DND-41 (cell line): ENCODE data around the gene ENPP6.

Source experiments
- ATAC-seq: fragments of 200-7000 bp; cut with Tn5 transposase; 3 replicates; pipeline ENCODE4 v1.9.1; 2021; ENCODE audit warnings: low read depth; ENCODE audit not compliant: insufficient read depth
- DNase-seq: peaks from one replicate; pipeline ENCODE4 v3.0.0-alpha.2; 2020
- H2AFZ ChIP-seq: 2 replicates; pipeline ENCODE4 v1.6.0; 2012; ENCODE audit warnings: low read depth, low read length
- H3K27ac ChIP-seq: 2 replicates; pipeline ENCODE4 v1.5.1; 2012; ENCODE audit warnings: low read length, inconsistent platforms
- H3K27me3 ChIP-seq: fragments of 200-600 bp; sonication (generic); 2 replicates; pipeline ENCODE4 v1.6.0; 2012; ENCODE audit warnings: low read length, mild to moderate bottlenecking, inconsistent platforms; ENCODE audit not compliant: insufficient read depth, poor library complexity
- H3K36me3 ChIP-seq: 2 replicates; pipeline ENCODE4 v1.5.1; 2012; ENCODE audit warnings: low read length, inconsistent platforms; ENCODE audit not compliant: insufficient read depth
- H3K4me1 ChIP-seq: 2 replicates; pipeline ENCODE4 v1.5.1; 2012; ENCODE audit warnings: mild to moderate bottlenecking, low read length; ENCODE audit not compliant: insufficient read depth
- H3K4me2 ChIP-seq: 2 replicates; pipeline ENCODE4 v1.6.0; 2012; ENCODE audit warnings: mild to moderate bottlenecking, moderate library complexity, low read length, inconsistent platforms; ENCODE audit not compliant: insufficient read depth
- H3K4me3 ChIP-seq, 2 experiments: fragments of 200-600 bp in 1 of 2; shearing (Covaris generic) in 1 of 2; 2 replicates each; pipeline ENCODE4 v1.5.1; 2012 to 2016; ENCODE audit warnings: inconsistent platforms in 2 of 2, low read length in 2 of 2, mild to moderate bottlenecking in 2 of 2, low read depth in 1 of 2, moderate library complexity in 1 of 2
- H3K79me2 ChIP-seq: 2 replicates; pipeline ENCODE4 v1.6.0; 2012; ENCODE audit warnings: low read length, inconsistent platforms; ENCODE audit not compliant: insufficient read depth
- H3K9ac ChIP-seq: 2 replicates; pipeline ENCODE4 v1.6.0; 2012; ENCODE audit warnings: low read depth, mild to moderate bottlenecking, inconsistent platforms, low read length, moderate library complexity
- H3K9me3 ChIP-seq: 2 replicates; pipeline ENCODE4 v1.5.1; 2012; ENCODE audit warnings: low read length, moderate library complexity, mild to moderate bottlenecking, inconsistent platforms; ENCODE audit not compliant: insufficient read depth, severe bottlenecking
- H4K20me1 ChIP-seq: 2 replicates; pipeline ENCODE4 v1.6.0; 2012; ENCODE audit warnings: low read length; ENCODE audit not compliant: insufficient read depth
- EZH2 ChIP-seq: IDR thresholded peaks from 3 replicates; pipeline ENCODE4 v1.6.1; 2012; ENCODE audit warnings: borderline replicate concordance, low read depth, mild to moderate bottlenecking, moderate library complexity, low read length, inconsistent platforms; ENCODE audit not compliant: severe bottlenecking
- TF ChIP-seq, protein P1 (sequence below): IDR thresholded peaks from 2 replicates; pipeline ENCODE4 v1.5.1; 2012; ENCODE audit warnings: borderline replicate concordance, low read length, moderate library complexity, mild to moderate bottlenecking; ENCODE audit not compliant: poor library complexity, severe bottlenecking; ENCODE audit errors: extremely low read depth

Gene ENPP6

DNA sequence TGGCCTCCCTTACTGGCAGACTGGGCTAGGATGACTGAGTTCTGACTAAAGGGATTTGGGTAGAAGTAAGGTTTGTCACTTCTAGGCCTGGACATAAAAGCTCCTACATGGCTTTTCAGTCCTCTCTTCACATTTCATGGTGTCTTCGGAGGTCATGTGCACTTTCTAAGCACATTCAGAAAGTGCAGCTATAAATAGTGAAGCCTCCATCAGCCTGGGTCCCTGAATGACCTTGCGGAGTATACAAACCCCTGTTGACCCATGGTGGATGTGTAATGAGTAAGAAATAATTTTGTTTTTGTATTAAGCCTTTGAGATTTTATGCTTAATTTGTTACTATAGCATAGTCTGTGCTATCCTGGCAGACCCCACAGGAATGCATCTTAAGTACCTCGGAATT is 158.6 kb downstream of the ENPP6 start:
- H4K20me1 ChIP-seq = no peaks in the 10 kb centered on the region
- H3K36me3 ChIP-seq = no peaks in the 10 kb centered on the region
- H3K4me3 ChIP-seq = no peak overlapping the region
- H2AFZ ChIP-seq = no peak overlapping the region
- no peaks in the 10 kb centered on the region for H3K79me2 ChIP-seq
- no peaks in the 10 kb centered on the region for H3K4me1 ChIP-seq
- no peak overlapping the region for H3K4me2 ChIP-seq
- H3K9ac ChIP-seq = no peak overlapping the region
- no peak overlapping the region for H3K27ac ChIP-seq
- H3K9me3 ChIP-seq = no peaks in the 10 kb centered on the region
- TF ChIP-seq EZH2 = no peak
- TF ChIP-seq, protein P1, sequence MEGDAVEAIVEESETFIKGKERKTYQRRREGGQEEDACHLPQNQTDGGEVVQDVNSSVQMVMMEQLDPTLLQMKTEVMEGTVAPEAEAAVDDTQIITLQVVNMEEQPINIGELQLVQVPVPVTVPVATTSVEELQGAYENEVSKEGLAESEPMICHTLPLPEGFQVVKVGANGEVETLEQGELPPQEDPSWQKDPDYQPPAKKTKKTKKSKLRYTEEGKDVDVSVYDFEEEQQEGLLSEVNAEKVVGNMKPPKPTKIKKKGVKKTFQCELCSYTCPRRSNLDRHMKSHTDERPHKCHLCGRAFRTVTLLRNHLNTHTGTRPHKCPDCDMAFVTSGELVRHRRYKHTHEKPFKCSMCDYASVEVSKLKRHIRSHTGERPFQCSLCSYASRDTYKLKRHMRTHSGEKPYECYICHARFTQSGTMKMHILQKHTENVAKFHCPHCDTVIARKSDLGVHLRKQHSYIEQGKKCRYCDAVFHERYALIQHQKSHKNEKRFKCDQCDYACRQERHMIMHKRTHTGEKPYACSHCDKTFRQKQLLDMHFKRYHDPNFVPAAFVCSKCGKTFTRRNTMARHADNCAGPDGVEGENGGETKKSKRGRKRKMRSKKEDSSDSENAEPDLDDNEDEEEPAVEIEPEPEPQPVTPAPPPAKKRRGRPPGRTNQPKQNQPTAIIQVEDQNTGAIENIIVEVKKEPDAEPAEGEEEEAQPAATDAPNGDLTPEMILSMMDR = no peak
- DNase-seq = no peak
- no peaks in the 10 kb centered on the region for H3K27me3 ChIP-seq
- ATAC-seq = no peak

DNA sequence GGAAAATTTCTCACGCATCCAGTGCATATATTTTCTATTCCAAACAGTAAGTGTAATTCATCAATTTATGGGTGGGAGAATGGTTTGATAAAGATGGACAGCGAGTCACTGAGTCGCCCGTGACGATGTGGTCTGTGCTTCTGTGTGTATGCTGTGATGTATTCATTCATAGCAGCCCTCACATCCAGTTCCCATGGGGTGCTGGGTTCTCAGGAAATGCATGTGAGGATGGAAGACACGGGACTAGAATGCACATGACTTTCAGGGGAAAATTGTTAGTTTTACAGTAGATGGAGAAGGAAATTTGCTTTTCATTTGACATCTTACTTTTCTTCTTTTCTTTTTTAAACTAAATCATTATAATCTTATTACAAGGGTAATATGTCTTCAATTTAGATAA is 159.6 kb downstream of the ENPP6 start:
- H3K9me3 ChIP-seq = no peaks in the 10 kb centered on the region
- H3K36me3 ChIP-seq = no peaks in the 10 kb centered on the region
- no peak overlapping the region for H3K4me3 ChIP-seq
- H4K20me1 ChIP-seq = no peaks in the 10 kb centered on the region
- DNase-seq (no peak), ATAC-seq (no peak)
- H3K4me2 ChIP-seq = no peak overlapping the region
- TF ChIP-seq EZH2 = no peak
- TF ChIP-seq, protein P1 = no peak
- no peak overlapping the region for H3K9ac ChIP-seq
- H3K79me2 ChIP-seq = no peaks in the 10 kb centered on the region
- H3K27me3 ChIP-seq = no peaks in the 10 kb centered on the region
- H3K4me1 ChIP-seq = no peaks in the 10 kb centered on the region
- H3K27ac ChIP-seq = no peak overlapping the region
- H2AFZ ChIP-seq = no peak overlapping the region

DNA sequence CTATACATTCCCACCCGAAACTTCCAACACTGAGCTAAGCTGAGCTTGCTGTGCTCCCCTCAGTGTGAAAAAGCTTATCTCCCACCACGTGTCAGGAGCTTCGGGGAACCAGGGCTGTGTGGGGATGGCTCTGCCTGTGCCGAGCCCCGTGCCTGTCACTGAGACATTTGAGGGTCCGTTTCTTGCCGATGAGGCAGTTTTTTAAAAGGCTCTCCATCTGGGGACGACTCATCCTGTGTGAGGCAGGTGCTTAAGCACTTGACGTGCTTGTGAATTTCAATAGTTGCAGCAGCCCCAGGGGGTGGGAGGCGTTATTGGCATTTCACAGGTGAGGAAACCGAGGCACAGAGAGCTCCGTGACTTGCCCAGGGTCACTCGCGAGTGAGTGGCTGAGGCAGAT is 160.8 kb downstream of the ENPP6 start:
- ATAC-seq (no peak), DNase-seq (no peak)
- Histone ChIP-seq H3K79me2 (no peaks in the 10 kb centered on the region), H3K4me1 (no peaks in the 10 kb centered on the region), H3K36me3 (no peaks in the 10 kb centered on the region), H3K27me3 (no peaks in the 10 kb centered on the region), H3K4me3 (no peak overlapping the region), H3K27ac (no peak overlapping the region), H3K9me3 (no peaks in the 10 kb centered on the region), H4K20me1 (no peaks in the 10 kb centered on the region), H3K4me2 (no peak overlapping the region), H2AFZ (no peak overlapping the region), H3K9ac (no peak overlapping the region)
- TF ChIP-seq, protein P1 = no peak
- no peak for TF ChIP-seq EZH2

- TF ChIP-seq, protein P1 = no peak
- no peak for TF ChIP-seq EZH2
- H3K9me3 ChIP-seq = no peaks in the 10 kb centered on the region
- H2AFZ ChIP-seq = no peak overlapping the region
- ATAC-seq = no peak
- no peaks in the 10 kb centered on the region for H4K20me1 ChIP-seq
- no peak overlapping the region for H3K27ac ChIP-seq
- no peaks in the 10 kb centered on the region for H3K36me3 ChIP-seq
- H3K4me2 ChIP-seq = no peak overlapping the region
- H3K4me1 ChIP-seq = peaks cover under 1% of the 10 kb centered on the region; the same call in 1 of the 2 replicates
- H3K4me3 ChIP-seq = no peak overlapping the region
- H3K79me2 ChIP-seq = no peaks in the 10 kb centered on the region
- no peak overlapping the region for H3K9ac ChIP-seq
- DNase-seq = no peak
- H3K27me3 ChIP-seq = no peaks in the 10 kb centered on the region
These were observed 164.2 kb downstream of the ENPP6 start for GRCh38 chr4:184053434-184053833.
